Fibroblast of skin of right quadriceps (primary cell): ENCODE results near the gene TMEM63A.
"Not testable (repeated sequence)": the region's sequence is repeated elsewhere in the genome, so short reads cannot be mapped to it uniquely, and the experiment has no call there.

Experiments used
- DNase-seq: peaks from one replicate; pipeline ENCODE4 v3.0.0-alpha.2; 2013

The TMEM63A gene

GRCh38 chr1:225908013-225908640, 25.9 kb upstream of the TMEM63A start:
- DNase-seq: no peak

- DNase-seq: no peak
Observed at GRCh38 chr1:225907341-225907740, 25.2 kb upstream of the TMEM63A start.

DNA sequence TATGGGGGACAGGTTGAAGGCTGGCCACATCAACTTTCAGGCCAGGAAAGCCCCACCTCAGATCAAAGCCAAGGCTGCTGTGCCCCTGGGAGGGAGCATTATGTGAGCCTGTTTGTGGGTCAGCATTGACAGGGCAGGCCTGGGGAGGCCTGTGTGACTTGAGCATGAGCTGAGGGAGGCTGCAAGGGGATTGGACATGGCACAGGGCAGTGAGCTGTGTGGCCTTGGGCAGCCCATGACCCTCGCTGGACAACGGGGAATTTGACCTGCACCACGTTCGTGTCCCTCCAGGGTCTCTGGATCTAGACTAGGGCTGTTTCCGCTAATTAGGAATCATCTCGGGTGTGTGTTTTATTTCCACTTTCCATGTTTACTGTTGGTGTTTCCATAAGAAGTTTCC, 24.3 kb upstream of the TMEM63A start:
- no peak for DNase-seq

- no peak for DNase-seq
Observed at GRCh38 chr1:225903623-225904022, 21.4 kb upstream of the TMEM63A start.

DNA sequence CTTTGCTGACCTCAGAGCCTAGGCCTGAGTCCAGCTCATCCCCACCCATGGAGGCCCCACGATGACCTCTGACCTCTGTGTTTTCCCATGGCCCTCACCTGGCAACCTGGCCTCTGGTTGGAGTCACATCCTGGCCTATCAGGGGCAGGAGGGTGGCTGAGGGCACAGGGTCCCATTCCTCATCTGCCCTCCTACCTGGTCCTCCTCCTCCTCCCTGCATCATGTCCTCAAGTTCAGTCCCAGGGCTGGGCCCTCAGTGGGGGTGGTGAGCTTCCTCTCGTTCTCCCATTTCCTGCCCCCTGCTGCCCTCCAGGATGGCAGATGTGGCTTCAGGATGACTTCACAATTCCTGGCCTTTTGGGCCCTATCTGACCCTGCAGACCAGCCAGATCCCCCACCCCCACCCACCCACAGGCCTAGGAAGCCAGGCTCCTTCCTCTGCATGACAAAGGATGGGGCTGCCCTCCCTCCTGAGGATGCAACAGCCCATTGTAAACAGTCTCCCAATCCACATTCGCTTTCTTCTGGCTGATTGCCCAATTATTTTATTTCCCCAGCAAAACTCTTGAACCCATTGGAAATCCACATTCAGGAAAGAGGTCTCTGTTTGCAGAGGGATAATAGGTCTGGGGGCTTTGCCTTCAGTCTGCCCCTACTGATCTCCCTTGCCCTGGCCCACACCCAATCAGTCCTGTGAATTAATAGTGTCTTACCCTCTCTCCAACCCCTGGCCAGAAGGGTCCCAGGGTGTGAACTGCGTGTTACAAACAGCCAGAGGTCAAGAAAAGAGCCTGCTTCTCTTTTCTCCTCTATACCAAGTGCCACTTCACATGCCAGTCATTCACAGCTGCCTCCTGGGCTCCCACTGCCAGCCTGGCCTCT, 17.1 kb upstream of the TMEM63A start:
- DNase-seq: no peak

DNA sequence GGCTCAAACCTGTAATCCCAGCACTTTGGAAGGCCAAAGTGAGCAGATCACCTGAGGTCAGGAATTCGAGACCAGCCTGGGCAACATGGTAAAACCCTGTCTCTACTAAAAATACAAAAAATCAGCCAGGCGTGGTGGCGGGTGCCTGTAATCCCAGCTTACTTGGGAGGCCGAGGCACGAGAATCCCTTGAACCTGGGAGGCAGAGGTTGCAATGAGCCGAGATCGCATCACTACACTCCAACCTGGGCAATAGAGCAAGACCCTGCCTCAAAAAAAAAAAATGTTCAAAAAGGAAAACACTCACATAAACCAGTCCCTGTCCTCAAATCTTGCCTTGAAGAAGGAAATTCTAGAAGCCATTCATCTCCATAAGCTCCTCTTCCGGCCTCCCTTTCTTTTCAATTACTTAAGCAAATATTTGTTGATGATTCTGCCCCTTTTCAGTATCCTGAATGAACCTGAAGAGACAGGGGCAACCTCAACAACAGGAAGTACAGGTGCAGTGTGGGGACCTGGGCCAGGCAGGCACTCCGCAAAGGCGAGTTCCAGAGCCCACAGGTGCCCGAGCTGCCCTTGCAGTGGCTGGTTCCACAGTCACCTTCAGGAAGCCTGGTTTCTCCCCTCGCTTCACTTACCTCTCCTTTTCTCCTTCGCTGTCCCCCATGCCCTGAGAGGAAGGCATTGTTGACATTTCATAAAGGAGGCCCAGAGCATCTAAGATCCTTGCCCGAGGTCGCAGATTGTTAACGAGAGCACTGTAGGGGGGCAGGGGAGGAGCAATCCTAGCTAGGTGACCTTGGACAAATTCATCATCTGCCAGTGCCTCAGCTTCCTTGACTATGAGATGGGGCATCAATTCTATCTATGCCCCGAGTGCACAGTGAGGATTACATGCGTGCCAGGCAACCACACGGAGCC, 15.7 kb upstream of the TMEM63A start:
- DNase-seq: no peak

GRCh38 chr1:225896937-225897549, 14.9 kb upstream of the TMEM63A start:
- DNase-seq: no peak

DNA sequence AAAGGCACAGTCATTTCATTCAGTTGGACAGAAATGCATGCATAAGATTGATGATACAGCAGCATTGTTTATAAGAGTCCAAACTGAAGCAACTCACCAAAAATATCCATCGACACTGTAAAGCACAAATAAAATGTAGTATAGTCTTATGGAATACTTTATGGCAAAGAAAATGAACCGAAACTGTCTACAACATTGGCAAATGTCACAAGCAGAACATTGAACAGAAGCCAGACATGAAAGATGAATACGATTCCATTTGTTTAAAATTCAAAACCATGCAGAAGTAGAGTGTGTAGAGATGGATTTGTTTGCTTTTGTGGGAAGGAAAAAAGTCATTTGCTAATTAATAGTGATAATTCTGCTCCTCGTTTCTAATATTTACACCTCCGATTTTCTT, 14.3 kb upstream of the TMEM63A start:
- no peak for DNase-seq

- no peak for DNase-seq
Observed at GRCh38 chr1:225892307-225892706, 10.1 kb upstream of the TMEM63A start.

GRCh38 chr1:225891229-225891972, 9.2 kb upstream of the TMEM63A start:
- no peak for DNase-seq

- no peak for DNase-seq
Observed at GRCh38 chr1:225890346-225891228, 8.4 kb upstream of the TMEM63A start.

- no peak for DNase-seq
Observed at GRCh38 chr1:225889743-225890142, 7.6 kb upstream of the TMEM63A start.

- DNase-seq: no peak
Observed at GRCh38 chr1:225888898-225889601, 6.9 kb upstream of the TMEM63A start, which contains the start of gene LEFTY1. LEFTY1 (minus strand) TSS chr1:225889146; CDS start chr1:225889066, 80 bp downstream.

DNA sequence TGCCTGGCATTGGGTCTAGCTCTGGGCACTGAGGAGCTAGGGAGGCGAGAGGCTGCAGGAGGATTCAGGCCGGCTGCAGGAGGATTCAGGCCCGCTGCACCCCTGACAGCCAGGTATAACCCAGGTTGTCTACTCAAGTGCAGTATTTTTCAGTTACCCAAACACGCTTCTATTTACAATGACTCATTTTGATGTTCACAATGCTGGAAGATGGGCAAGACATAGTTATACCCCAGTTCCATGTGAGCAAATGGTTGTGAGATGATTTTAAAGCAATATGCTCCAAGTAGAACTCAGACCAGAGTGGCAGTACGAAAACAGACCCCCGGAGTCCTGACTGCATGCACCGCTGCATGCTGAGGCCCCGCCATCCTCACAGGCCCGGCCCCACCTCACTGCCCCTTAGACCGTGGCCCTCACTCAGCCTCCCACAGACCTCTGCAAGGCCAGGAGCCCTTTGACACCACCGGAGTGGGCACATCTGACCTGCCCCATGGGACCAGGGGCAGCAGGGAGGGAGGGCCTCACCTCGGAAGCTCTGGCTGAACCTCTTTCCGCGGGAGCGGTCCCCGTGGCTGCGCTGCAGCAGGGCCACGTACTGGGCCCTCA, 6.2 kb upstream of the TMEM63A start:
- no peak for DNase-seq

- not testable (repeated sequence) for DNase-seq
Observed at GRCh38 chr1:225887554-225888288, 5.5 kb upstream of the TMEM63A start.

DNA sequence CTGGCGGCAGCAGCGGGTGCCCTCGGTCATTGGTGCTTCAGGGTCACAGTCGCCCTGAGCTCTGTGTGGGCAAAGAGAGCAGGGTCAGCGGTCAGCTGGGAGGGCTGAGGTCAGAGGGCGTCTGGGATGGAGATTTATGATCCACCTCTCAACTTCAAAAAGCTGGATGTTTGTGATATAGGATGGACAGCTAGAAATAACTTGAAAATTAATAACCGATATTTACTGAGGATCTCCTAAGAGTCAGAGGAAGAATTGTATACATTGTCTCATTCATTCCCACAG, 4.8 kb upstream of the TMEM63A start:
- DNase-seq: no peak

GRCh38 chr1:225886159-225887029, 4.2 kb upstream of the TMEM63A start:
- no peak for DNase-seq

- no peak for DNase-seq
Observed at GRCh38 chr1:225885336-225885735, 3.2 kb upstream of the TMEM63A start.
